ENCODE data around the gene SLC9A7.

- TF ChIP-seq, protein P1, sequence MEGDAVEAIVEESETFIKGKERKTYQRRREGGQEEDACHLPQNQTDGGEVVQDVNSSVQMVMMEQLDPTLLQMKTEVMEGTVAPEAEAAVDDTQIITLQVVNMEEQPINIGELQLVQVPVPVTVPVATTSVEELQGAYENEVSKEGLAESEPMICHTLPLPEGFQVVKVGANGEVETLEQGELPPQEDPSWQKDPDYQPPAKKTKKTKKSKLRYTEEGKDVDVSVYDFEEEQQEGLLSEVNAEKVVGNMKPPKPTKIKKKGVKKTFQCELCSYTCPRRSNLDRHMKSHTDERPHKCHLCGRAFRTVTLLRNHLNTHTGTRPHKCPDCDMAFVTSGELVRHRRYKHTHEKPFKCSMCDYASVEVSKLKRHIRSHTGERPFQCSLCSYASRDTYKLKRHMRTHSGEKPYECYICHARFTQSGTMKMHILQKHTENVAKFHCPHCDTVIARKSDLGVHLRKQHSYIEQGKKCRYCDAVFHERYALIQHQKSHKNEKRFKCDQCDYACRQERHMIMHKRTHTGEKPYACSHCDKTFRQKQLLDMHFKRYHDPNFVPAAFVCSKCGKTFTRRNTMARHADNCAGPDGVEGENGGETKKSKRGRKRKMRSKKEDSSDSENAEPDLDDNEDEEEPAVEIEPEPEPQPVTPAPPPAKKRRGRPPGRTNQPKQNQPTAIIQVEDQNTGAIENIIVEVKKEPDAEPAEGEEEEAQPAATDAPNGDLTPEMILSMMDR (conservative IDR thresholded peaks at IDR 0.05 in 1 of 2, IDR thresholded peaks at IDR 0.05 in 1 of 2; ENCODE audit: low read depth in 1 of 2, low read length in 2 of 2), result no peak
- no peak for TF ChIP-seq EZH2 (IDR thresholded peaks at IDR 0.05; ENCODE audit: low read length, missing control alignments)
These were observed 159.8 kb downstream of the SLC9A7 start for GRCh38 chrX:46599051-46599560.
